Neural crest cell (in vitro differentiated cells): ENCODE measurements around the gene FAM187B. TPM values are rescaled to one million over a fixed set of nuclear protein-coding genes. Genes with fewer than 3 reads are reported as not detected.
"Not testable (repeated sequence)": the region's sequence is repeated elsewhere in the genome, so short reads cannot be mapped to it uniquely, and the experiment has no call there.

ENCODE experiments used
- DNase-seq: peaks from one replicate; pipeline ENCODE4 v3.0.0; 2021; ENCODE audit warnings: low read depth, mixed read lengths, low spot score
- H3K27ac Mint-ChIP-seq: one replicate; pipeline ENCODE4 v1.8.0; 2021; ENCODE audit warnings: mild to moderate bottlenecking, mixed read lengths; ENCODE audit not compliant: unreplicated experiment
- H3K27me3 Mint-ChIP-seq: 2 replicates; pipeline ENCODE4 v1.8.0; 2021; ENCODE audit warnings: low read depth, mild to moderate bottlenecking, mixed read lengths
- H3K36me3 Mint-ChIP-seq: 2 replicates; pipeline ENCODE4 v1.8.0; 2021; ENCODE audit warnings: low read depth, mild to moderate bottlenecking, mixed read lengths
- H3K4me1 Mint-ChIP-seq: 2 replicates; pipeline ENCODE4 v1.8.0; 2021; ENCODE audit warnings: mixed read lengths
- H3K4me3 Mint-ChIP-seq: one replicate; pipeline ENCODE4 v1.8.0; 2021; ENCODE audit warnings: mild to moderate bottlenecking, mixed read lengths
- H3K9me3 Mint-ChIP-seq: 2 replicates; pipeline ENCODE4 v1.8.0; 2021; ENCODE audit warnings: mixed read lengths
- CTCF ChIP-seq: fragments of 200-600 bp; sonication (generic); conservative IDR thresholded peaks from 2 replicates; pipeline ENCODE4 v1.5.0; 2021; ENCODE audit warnings: antibody characterized with exemption, mild to moderate bottlenecking
- total RNA-seq: library from RNA; stranded (reverse); gene quantifications from 2 replicates; pipeline ENCODE4 v1.2.1, GENCODE V29; 2021

The FAM187B gene
- total RNA-seq, 1 donor from 2014 or later: not detected

- Mint-ChIP-seq H3K27me3 (peaks cover 91% of the 10 kb centered on the region), H3K36me3 (peaks cover 6% of the 10 kb centered on the region), H3K4me3 (no peak overlapping the region), H3K27ac (no peak overlapping the region), H3K9me3 (peaks cover 16% of the 10 kb centered on the region), H3K4me1 (peaks cover 20% of the 10 kb centered on the region)
- no peak for TF ChIP-seq CTCF
- DNase-seq: no peak
These were observed 18.0 kb upstream of the FAM187B start for GRCh38 chr19:35246466-35247092.

GRCh38 chr19:35241417-35241816 lies 12.9 kb upstream of the FAM187B start:
- Mint-ChIP-seq H3K9me3 (peaks cover 30% of the 10 kb centered on the region), H3K36me3 (peaks cover 7% of the 10 kb centered on the region), H3K4me3 (no peak overlapping the region), H3K27me3 (peaks cover 76% of the 10 kb centered on the region), H3K27ac (no peak overlapping the region), H3K4me1 (no peaks in the 10 kb centered on the region)
- DNase-seq: no peak
- TF ChIP-seq CTCF: no peak

GRCh38 chr19:35240327-35240726 lies 11.8 kb upstream of the FAM187B start:
- Mint-ChIP-seq H3K4me1 (no peaks in the 10 kb centered on the region), H3K27me3 (peaks cover 66% of the 10 kb centered on the region), H3K36me3 (peaks cover 7% of the 10 kb centered on the region), H3K9me3 (peaks cover 27% of the 10 kb centered on the region), H3K27ac (no peak overlapping the region), H3K4me3 (no peak overlapping the region)
- no peak for DNase-seq
- TF ChIP-seq CTCF: no peak

GRCh38 chr19:35239597-35239996 lies 11.1 kb upstream of the FAM187B start:
- peaks cover 63% of the 10 kb centered on the region for H3K27me3 Mint-ChIP-seq
- peaks cover 25% of the 10 kb centered on the region for H3K9me3 Mint-ChIP-seq
- not testable (repeated sequence) for H3K27ac Mint-ChIP-seq, H3K36me3 Mint-ChIP-seq, H3K4me3 Mint-ChIP-seq, DNase-seq, H3K4me1 Mint-ChIP-seq

GRCh38 chr19:35236638-35237400 lies 8.3 kb upstream of the FAM187B start:
- TF ChIP-seq CTCF: no peak
- DNase-seq: no peak
- Mint-ChIP-seq H3K36me3 (peaks cover 5% of the 10 kb centered on the region), H3K4me1 (no peaks in the 10 kb centered on the region), H3K27me3 (peaks cover 53% of the 10 kb centered on the region), H3K9me3 (peaks cover 18% of the 10 kb centered on the region), H3K27ac (no peak overlapping the region), H3K4me3 (no peak overlapping the region)

GRCh38 chr19:35232912-35233311 lies 4.4 kb upstream of the FAM187B start:
- TF ChIP-seq CTCF: no peak
- H3K27ac Mint-ChIP-seq: no peak overlapping the region
- H3K4me1 Mint-ChIP-seq: no peaks in the 10 kb centered on the region
- H3K4me3 Mint-ChIP-seq: no peak overlapping the region
- no peaks in the 10 kb centered on the region for H3K36me3 Mint-ChIP-seq
- H3K27me3 Mint-ChIP-seq: peaks cover 30% of the 10 kb centered on the region
- peaks cover 2% of the 10 kb centered on the region for H3K9me3 Mint-ChIP-seq
- DNase-seq: no peak
